CD14-positive monocyte (primary cell): ENCODE measurements around the gene TMOD1. TPM values are rescaled to one million over a fixed set of nuclear protein-coding genes. Genes with fewer than 3 reads are reported as not detected.
A peak's percentile ranks its signal among the peaks of the same experiment; 100 is the strongest.

Source experiments
- DNase-seq, 3 donors: peaks; one replicate each; pipeline ENCODE4 v3.0.0-alpha.2; 2011 to 2022
- H2AFZ ChIP-seq: 2 replicates; pipeline ENCODE4 v1.6.0; 2012; ENCODE audit warnings: mild to moderate bottlenecking, low read depth, low read length, inconsistent platforms; ENCODE audit not compliant: insufficient read depth, poor library complexity, severe bottlenecking
- H3K27ac ChIP-seq, 2 donors: 1 replicate in 1 of 2; 2 replicates in 1 of 2; pipeline ENCODE4 v1.5.1; 2012 to 2013; ENCODE audit warnings: low read length in 2 of 2, control low read depth in 1 of 2, inconsistent platforms in 1 of 2, low read depth in 1 of 2, mild to moderate bottlenecking in 1 of 2
- H3K27me3 ChIP-seq, 2 donors: one replicate each; pipeline versions ENCODE4 v1.6.0 to v1.6.1; 2011 to 2013; ENCODE audit warnings: low read length in 2 of 2; ENCODE audit not compliant: control insufficient read depth in 2 of 2, insufficient read depth in 2 of 2
- H3K36me3 ChIP-seq, 2 donors: replicated peaks in 1 of 2; 1 replicate in 1 of 2; 2 replicates in 1 of 2; pipeline versions ENCODE4 v1.5.1 to v1.6.1; 2012 to 2013; ENCODE audit warnings: low read length in 2 of 2, control low read depth in 1 of 2, inconsistent platforms in 1 of 2, mild to moderate bottlenecking in 1 of 2; ENCODE audit not compliant: insufficient read depth in 2 of 2, control insufficient read depth in 1 of 2
- H3K4me1 ChIP-seq, 2 donors: 1 replicate in 1 of 2; 2 replicates in 1 of 2; pipeline versions ENCODE4 v1.5.1 to v1.6.1; 2012 to 2013; ENCODE audit warnings: low read length in 2 of 2, control low read depth in 1 of 2, inconsistent platforms in 1 of 2, mild to moderate bottlenecking in 1 of 2, moderate library complexity in 1 of 2; ENCODE audit not compliant: insufficient read depth in 2 of 2, control insufficient read depth in 1 of 2
- H3K4me2 ChIP-seq: replicated peaks from 2 replicates; pipeline ENCODE3; 2012; ENCODE audit warnings: low read length, moderate library complexity, mild to moderate bottlenecking; ENCODE audit not compliant: poor library complexity, severe bottlenecking; ENCODE audit errors: extremely low read depth
- H3K4me3 ChIP-seq, 3 experiments: fragments of 200-600 bp in 1 of 3; sonication (generic) in 1 of 3; replicated peaks in 1 of 3; 1 replicate in 2 of 3; 2 replicates in 1 of 3; pipeline ENCODE4 v1.5.1; 2011 to 2013; ENCODE audit warnings: low read length in 3 of 3, mild to moderate bottlenecking in 3 of 3, control low read depth in 2 of 3, low read depth in 2 of 3, inconsistent platforms in 1 of 3, moderate library complexity in 1 of 3
- H3K79me2 ChIP-seq: 2 replicates; pipeline ENCODE4 v1.6.0; 2012; ENCODE audit warnings: mild to moderate bottlenecking, control low read depth, inconsistent platforms, low read length, moderate library complexity; ENCODE audit not compliant: insufficient read depth
- H3K9ac ChIP-seq: 2 replicates; pipeline ENCODE4 v1.6.0; 2017; ENCODE audit warnings: low read length, mild to moderate bottlenecking; ENCODE audit not compliant: insufficient read depth, poor library complexity, severe bottlenecking
- H3K9me3 ChIP-seq, 2 donors: replicated peaks in 1 of 2; 1 replicate in 1 of 2; 2 replicates in 1 of 2; pipeline versions ENCODE4 v1.5.1 to v1.6.1; 2012 to 2013; ENCODE audit warnings: low read length in 2 of 2, control low read depth in 1 of 2; ENCODE audit not compliant: control insufficient read depth in 1 of 2, insufficient read depth in 1 of 2
- H4K20me1 ChIP-seq: 2 replicates; pipeline ENCODE4 v1.6.0; 2012; ENCODE audit warnings: mild to moderate bottlenecking, low read length, control low read depth, moderate library complexity; ENCODE audit not compliant: insufficient read depth
- H3K27ac Mint-ChIP-seq, 7 donors: one replicate each; pipeline ENCODE4 v1.8.0; 2020; ENCODE audit warnings: mild to moderate bottlenecking in 7 of 7, mixed read lengths in 7 of 7, moderate library complexity in 6 of 7, inconsistent platforms in 2 of 7
- H3K27me3 Mint-ChIP-seq, 3 donors: one replicate each; pipeline ENCODE4 v1.8.0; 2021 to 2022; ENCODE audit warnings: low read depth in 3 of 3, mild to moderate bottlenecking in 3 of 3, mixed read lengths in 3 of 3, moderate library complexity in 3 of 3, inconsistent platforms in 1 of 3
- H3K36me3 Mint-ChIP-seq, 2 donors: one replicate each; pipeline ENCODE4 v1.8.0; 2020; ENCODE audit warnings: mixed read lengths in 2 of 2, inconsistent platforms in 1 of 2, mild to moderate bottlenecking in 1 of 2
- H3K4me1 Mint-ChIP-seq: one replicate; pipeline ENCODE4 v1.8.0; 2020; ENCODE audit warnings: mild to moderate bottlenecking, mixed read lengths
- H3K4me3 Mint-ChIP-seq, 2 donors: one replicate each; pipeline ENCODE4 v1.8.0; 2020; ENCODE audit warnings: mild to moderate bottlenecking in 2 of 2, mixed read lengths in 2 of 2, moderate library complexity in 1 of 2
- H3K9me3 Mint-ChIP-seq, 7 donors: one replicate each; pipeline ENCODE4 v1.8.0; 2020 to 2022; ENCODE audit warnings: mixed read lengths in 7 of 7, mild to moderate bottlenecking in 6 of 7, moderate library complexity in 6 of 7, inconsistent platforms in 2 of 7
- WGBS: methylation state at CpG from one replicate; pipeline ENCODE4 v1.1.5; 2013; ENCODE audit warnings: missing lambda C conversion rate; ENCODE audit not compliant: insufficient coverage; 5-methylcytosine and 5-hydroxymethylcytosine counted together
- intact Hi-C, 2 donors: fragments of 100-400 bp; cut with micrococcal nuclease; formaldehyde crosslinking; loops; one replicate each; pipeline versions ENCODE4 v1.15.0 to v1.15.1; 2023
- polyA plus RNA-seq, 3 donors: library from polyadenylated mRNA; depleted of rRNA in 1 of 3; unstranded in 2 of 3; stranded (reverse) in 1 of 3; fragments of 300-500 nt in 2 of 3; fragments of >200 nt in 1 of 3; fragmentation: Illumina TruSeq in 2 of 3; gene quantifications; 1 replicate in 2 of 3; 2 replicates in 1 of 3; pipeline ENCODE4 v1.2.3, GENCODE V29; 2012 to 2021
- TF ChIP-seq, protein P1 (sequence below): fragments of 200-600 bp; IDR thresholded peaks from one replicate; pipeline ENCODE4 v1.8.0; 2022; ENCODE audit warnings: antibody characterized with exemption, mild to moderate bottlenecking

TMOD1 gene
- polyA plus RNA-seq, 3 donors: 0.09 to 0.81 (median 0.59) TPM

DNA sequence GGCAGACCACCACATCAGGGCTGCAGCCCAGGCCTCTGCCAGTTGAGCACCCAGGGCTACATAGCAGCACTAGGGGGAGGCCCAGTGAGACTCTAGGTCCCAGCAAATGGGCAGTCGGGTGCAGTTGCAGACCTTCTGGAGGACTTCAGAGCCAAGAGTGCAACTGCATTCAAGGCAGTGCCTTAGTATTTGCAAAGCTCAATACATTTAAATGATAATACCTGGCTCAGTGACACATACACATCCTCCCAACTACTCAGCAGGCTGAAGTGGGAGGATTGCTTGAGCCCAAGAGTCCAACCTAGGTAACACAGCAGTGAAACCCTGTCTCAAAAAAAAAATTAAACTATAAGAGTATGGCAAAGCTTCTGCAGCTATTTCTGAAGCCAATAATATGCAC, 38.6 kb upstream of the TMOD1 start:
- no peak for DNase-seq
- Histone ChIP-seq H3K9me3 (no peaks in the 10 kb centered on the region), H2AFZ (no peak overlapping the region), H3K79me2 (peaks cover 4% of the 10 kb centered on the region), H4K20me1 (no peaks in the 10 kb centered on the region), H3K9ac (no peak overlapping the region), H3K4me3 (no peak overlapping the region), H3K27me3 (no peaks in the 10 kb centered on the region), H3K4me2 (no peak overlapping the region), H3K4me1 (no peaks in the 10 kb centered on the region), H3K36me3 (peaks cover 55 to 81% of the 10 kb centered on the region in 2 donors), H3K27ac (no peak overlapping the region)
- no peak overlapping the region for H3K4me3 Mint-ChIP-seq
- WGBS: 100% methylated on average over 1 of the region's 1 CpG
- H3K27me3 Mint-ChIP-seq: no peaks in the 10 kb centered on the region
- peaks cover 61 to 66% of the 10 kb centered on the region in 2 donors for H3K36me3 Mint-ChIP-seq
- intact Hi-C loops: loop anchor here in 1 of 2 donors (10.0 kb wide), 1 partner anchor 132 kb away; no protein-coding TSS in a partner anchor
- peaks cover 9% of the 10 kb centered on the region for H3K4me1 Mint-ChIP-seq
- no peaks in the 10 kb centered on the region for H3K9me3 Mint-ChIP-seq
- TF ChIP-seq, protein P1, sequence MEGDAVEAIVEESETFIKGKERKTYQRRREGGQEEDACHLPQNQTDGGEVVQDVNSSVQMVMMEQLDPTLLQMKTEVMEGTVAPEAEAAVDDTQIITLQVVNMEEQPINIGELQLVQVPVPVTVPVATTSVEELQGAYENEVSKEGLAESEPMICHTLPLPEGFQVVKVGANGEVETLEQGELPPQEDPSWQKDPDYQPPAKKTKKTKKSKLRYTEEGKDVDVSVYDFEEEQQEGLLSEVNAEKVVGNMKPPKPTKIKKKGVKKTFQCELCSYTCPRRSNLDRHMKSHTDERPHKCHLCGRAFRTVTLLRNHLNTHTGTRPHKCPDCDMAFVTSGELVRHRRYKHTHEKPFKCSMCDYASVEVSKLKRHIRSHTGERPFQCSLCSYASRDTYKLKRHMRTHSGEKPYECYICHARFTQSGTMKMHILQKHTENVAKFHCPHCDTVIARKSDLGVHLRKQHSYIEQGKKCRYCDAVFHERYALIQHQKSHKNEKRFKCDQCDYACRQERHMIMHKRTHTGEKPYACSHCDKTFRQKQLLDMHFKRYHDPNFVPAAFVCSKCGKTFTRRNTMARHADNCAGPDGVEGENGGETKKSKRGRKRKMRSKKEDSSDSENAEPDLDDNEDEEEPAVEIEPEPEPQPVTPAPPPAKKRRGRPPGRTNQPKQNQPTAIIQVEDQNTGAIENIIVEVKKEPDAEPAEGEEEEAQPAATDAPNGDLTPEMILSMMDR: no peak
- peak overlapping the region in 1 of 7 donors; percentile 44 for H3K27ac Mint-ChIP-seq

DNA sequence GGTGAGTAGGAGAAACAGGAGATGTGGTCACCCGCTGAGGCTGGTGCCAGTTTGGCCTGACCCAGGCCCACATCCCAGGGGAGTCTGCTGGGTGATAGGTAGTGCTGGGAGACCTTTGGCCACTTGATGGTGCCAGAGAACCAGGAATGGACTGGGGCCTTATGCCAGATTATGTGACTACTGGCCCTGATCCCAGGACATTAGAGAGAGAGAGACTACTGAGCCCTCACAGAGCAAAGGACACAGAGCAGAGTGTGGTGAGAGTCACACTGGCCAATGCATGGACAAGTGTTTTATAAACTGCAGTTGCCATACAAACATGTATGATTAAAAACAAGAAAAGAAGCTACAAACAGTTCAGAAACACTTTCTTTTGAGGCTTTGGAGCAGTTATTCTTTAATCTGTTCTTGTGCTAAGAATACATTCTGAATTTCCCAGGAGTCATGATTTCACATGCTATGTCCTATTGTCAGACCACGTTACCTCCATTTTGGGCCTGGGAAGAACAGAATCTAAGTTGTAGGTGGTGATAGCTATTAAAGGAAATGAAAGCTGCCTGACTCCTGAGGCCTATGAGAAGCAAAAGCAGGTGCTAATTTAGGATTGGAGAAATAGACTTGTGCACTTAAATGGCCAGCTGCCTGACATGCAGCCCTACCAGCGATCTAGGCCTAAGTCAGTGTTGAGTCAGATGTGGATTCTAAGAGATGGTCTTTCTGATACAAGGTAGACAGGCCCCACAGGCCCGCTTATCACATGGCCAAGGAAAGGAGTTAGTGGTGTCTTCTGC, 32.6 kb upstream of the TMOD1 start:
- no peaks in the 10 kb centered on the region for H3K27me3 ChIP-seq
- no peak overlapping the region for H3K9ac ChIP-seq
- H3K27ac ChIP-seq: peak overlapping the region in 1 of 2 donors; percentile 12
- 93% methylated on average over 4 of the region's 4 CpGs for WGBS
- intact Hi-C loops: loop anchor here (5.0 to 10.0 kb wide), 3 partner anchors 126 to 148 kb away; no protein-coding TSS in a partner anchor
- H3K36me3 ChIP-seq: peaks cover 72 to 97% of the 10 kb centered on the region in 2 donors
- no peaks in the 10 kb centered on the region for H4K20me1 ChIP-seq
- H3K27me3 Mint-ChIP-seq: no peaks in the 10 kb centered on the region
- H3K36me3 Mint-ChIP-seq: peaks cover 71 to 85% of the 10 kb centered on the region in 2 donors
- H3K27ac Mint-ChIP-seq: peak overlapping the region in 4 of 7 donors; percentile 2 to 63 (median 26)
- DNase-seq: peak; percentile 9 to 38 (median 25)
- H3K4me3 ChIP-seq: no peak overlapping the region
- H3K9me3 Mint-ChIP-seq: peaks cover 0 to 2% (median 0%) of the 10 kb centered on the region in 7 donors
- no peak overlapping the region for H2AFZ ChIP-seq
- TF ChIP-seq, protein P1: peak; percentile 46
- peaks cover 3% of the 10 kb centered on the region for H3K79me2 ChIP-seq
- no peak overlapping the region for H3K4me2 ChIP-seq
- H3K9me3 ChIP-seq: no peaks in the 10 kb centered on the region
- H3K4me1 ChIP-seq: no peaks in the 10 kb centered on the region
- H3K4me1 Mint-ChIP-seq: no peaks in the 10 kb centered on the region
- H3K4me3 Mint-ChIP-seq: no peak overlapping the region
